HepG2 (cell line): Measurements from ENCODE around the gene MAP1LC3B. TPM values are rescaled to one million over a fixed set of nuclear protein-coding genes. Genes with fewer than 3 reads are reported as not detected.

ENCODE experiments used
- ADNP ChIP-seq: sonication (generic); formaldehyde crosslinking; IDR thresholded peaks from 2 replicates; pipeline ENCODE4 v1.4.0; 2020; ENCODE audit warnings: missing genetic modification reagents
- AHDC1 ChIP-seq: sonication (generic); formaldehyde crosslinking; IDR thresholded peaks from 2 replicates; pipeline ENCODE4 v1.5.1; 2020; ENCODE audit warnings: mild to moderate bottlenecking, missing genetic modification reagents, borderline replicate concordance
- ATRX ChIP-seq: sonication (generic); formaldehyde crosslinking; IDR thresholded peaks from 2 replicates; pipeline ENCODE4 v1.4.0; 2020; ENCODE audit warnings: missing genetic modification reagents, borderline replicate concordance
- DZIP1 ChIP-seq: sonication (generic); formaldehyde crosslinking; IDR thresholded peaks from 2 replicates; pipeline ENCODE4 v1.5.0; 2020; ENCODE audit warnings: mild to moderate bottlenecking, missing genetic modification reagents
- ELK4 ChIP-seq: sonication (generic); formaldehyde crosslinking; IDR thresholded peaks from 2 replicates; pipeline ENCODE4 v1.9.0; 2021; ENCODE audit warnings: missing genetic modification reagents, borderline replicate concordance
- HNF1B ChIP-seq: sonication (generic); formaldehyde crosslinking; IDR thresholded peaks from 2 replicates; pipeline ENCODE4 v1.5.1; 2020; ENCODE audit warnings: mild to moderate bottlenecking, moderate library complexity, missing genetic modification reagents
- JDP2 ChIP-seq: sonication (generic); formaldehyde crosslinking; IDR thresholded peaks from 2 replicates; pipeline ENCODE4 v1.8.1; 2022; ENCODE audit warnings: missing genetic modification reagents, borderline replicate concordance
- RBFOX2 ChIP-seq: fragments of 200-400 bp; formaldehyde crosslinking; IDR thresholded peaks from 2 replicates; pipeline ENCODE4 v1.6.1; 2017; ENCODE audit warnings: low read depth, mild to moderate bottlenecking, low read length
- SYNCRIP ChIP-seq: fragments of 200-400 bp; formaldehyde crosslinking; IDR thresholded peaks from 2 replicates; pipeline ENCODE4 v1.6.1; 2018; ENCODE audit warnings: mild to moderate bottlenecking, low read depth, low read length; ENCODE audit not compliant: insufficient read depth
- TFDP2 ChIP-seq: sonication (generic); formaldehyde crosslinking; IDR thresholded peaks from 2 replicates; pipeline ENCODE4 v1.4.0; 2020; ENCODE audit warnings: missing genetic modification reagents
- ZNF580 ChIP-seq: IDR thresholded peaks from 2 replicates; pipeline ENCODE4 v1.6.1; 2016; ENCODE audit warnings: low read depth, borderline replicate concordance
- ZNF639 ChIP-seq: conservative IDR thresholded peaks from 2 replicates; pipeline ENCODE4 v1.6.1; 2018; ENCODE audit warnings: missing genetic modification reagents
- ZNF879 ChIP-seq: sonication (generic); formaldehyde crosslinking; IDR thresholded peaks from 2 replicates; pipeline ENCODE4 v1.8.1; 2023; ENCODE audit warnings: missing genetic modification reagents
- polyA plus RNA-seq, 8 experiments: library from polyadenylated mRNA; depleted of rRNA in 3 of 8; stranded (reverse) in 7 of 8; unstranded in 1 of 8; fragments of >200 nt; fragmentation: Illumina TruSeq in 4 of 8; extraction: Trizol in 4 of 8; gene quantifications; 2 replicates each; pipeline versions ENCODE4 v1.2.1 to v1.2.3, GENCODE V29; 2011 to 2016; ENCODE audit warnings: low read depth in 4 of 8, missing spikeins in 1 of 8, mixed read lengths in 1 of 8; ENCODE audit not compliant: insufficient read depth in 1 of 8
- total RNA-seq, 5 experiments: library from RNA; depleted of rRNA; stranded (reverse); fragments of >200 nt; fragmentation: Illumina TruSeq; extraction: Trizol; gene quantifications; 2 replicates each; pipeline ENCODE4 v1.2.3, GENCODE V29; 2016; ENCODE audit warnings: low read depth in 1 of 5

MAP1LC3B gene
- total and polyA plus RNA-seq, 2 of the 13 experiments (the other 11 are each of a cell fraction or from before 2014, with no cell fraction given) = 15.7 to 37.4 TPM

GRCh38 chr16:87384162-87384874 is 7.8 kb upstream of the MAP1LC3B start (continued):
- TF ChIP-seq DZIP1 (peak; percentile 69), ZNF879 (CRISPR knock-in tag) (peak; percentile 82; the same call in 1 of the 2 replicates), ZNF580 (CRISPR knock-in tag) (peak; percentile 50; the same call in 1 of the 2 replicates), RBFOX2 (peak; percentile 63), ADNP (CRISPR knock-in tag) (peak; percentile 93), TFDP2 (CRISPR knock-in tag) (peak; percentile 7; the same call in 1 of the 2 replicates), ELK4 (CRISPR knock-in tag) (no peak), JDP2 (CRISPR knock-in tag) (no peak; the same call in 1 of the 2 replicates), HNF1B (peak; percentile 62; the same call in 1 of the 2 replicates), SYNCRIP (no peak), ATRX (no peak), ZNF639 (0 out of 2 replicates have a peak, but pooled peaks have one; percentile 23), AHDC1 (peak; percentile 56; the same call in 1 of the 2 replicates)
